H1 (cell line): ENCODE data around the gene C5orf24. TPM values are rescaled to one million over a fixed set of nuclear protein-coding genes. Genes with fewer than 3 reads are reported as not detected.

ENCODE experiments used
- BCL11A ChIP-seq, 2 experiments: IDR thresholded peaks; one replicate each; pipeline ENCODE4 v1.6.1; 2011; ENCODE audit warnings: low read depth in 2 of 2, low read length in 2 of 2, mild to moderate bottlenecking in 2 of 2
- EGR1 ChIP-seq: IDR thresholded peaks from 2 replicates; pipeline ENCODE4 v1.6.1; 2011; ENCODE audit warnings: low read depth, low read length, borderline replicate concordance
- GTF2F1 ChIP-seq: IDR thresholded peaks from 2 replicates; pipeline ENCODE4 v1.6.1; 2012; ENCODE audit warnings: low read depth, low read length, improper control_type of control experiment, borderline replicate concordance
- NRF1 ChIP-seq: IDR thresholded peaks from 2 replicates; pipeline ENCODE4 v1.6.1; 2011; ENCODE audit warnings: mild to moderate bottlenecking, low read depth, low read length, improper control_type of control experiment
- PHF8 ChIP-seq: fragments of 200-600 bp; sonication (generic); conservative IDR thresholded peaks from 2 replicates; pipeline ENCODE4 v1.7.1; 2012; ENCODE audit warnings: low read depth, mild to moderate bottlenecking, inconsistent platforms, low read length, moderate library complexity
- RAD21 ChIP-seq, 2 experiments: IDR thresholded peaks in 1 of 2; conservative IDR thresholded peaks in 1 of 2; 2 replicates each; pipeline ENCODE4 v1.6.1; 2011; ENCODE audit warnings: low read depth in 2 of 2, low read length in 2 of 2, improper control_type of control experiment in 1 of 2, inconsistent platforms in 1 of 2, mild to moderate bottlenecking in 1 of 2, moderate library complexity in 1 of 2
- SAP30 ChIP-seq: fragments of 300-600 bp; sonication (generic); IDR thresholded peaks from 2 replicates; pipeline ENCODE4 v1.7.1; 2012; ENCODE audit warnings: low read length, moderate library complexity, mild to moderate bottlenecking, inconsistent platforms; ENCODE audit not compliant: insufficient read depth, insufficient replicate concordance
- TEAD4 ChIP-seq: IDR thresholded peaks from 2 replicates; pipeline ENCODE4 v1.6.1; 2012; ENCODE audit warnings: low read depth, low read length, inconsistent platforms, mixed read lengths
- polyA plus RNA-seq, 7 experiments: library from polyadenylated mRNA; depleted of rRNA in 3 of 7; stranded (reverse) in 5 of 7; unstranded in 2 of 7; fragments of >200 nt in 5 of 7; fragments of 200-250 nt in 2 of 7; gene quantifications; 1 replicate in 5 of 7; 2 replicates in 1 of 7; 4 replicates in 1 of 7; pipeline versions ENCODE4 v1.2.1 to v1.2.3, GENCODE V29; 2011 to 2013; ENCODE audit warnings: missing spikeins in 2 of 7, mixed read lengths in 2 of 7
- total RNA-seq: library from RNA; stranded (reverse); fragmentation: NEBNext Ultra II Directional; extraction: Animal tissue kit (Norgen Biotek cat#: 25700); gene quantifications from 2 replicates; pipeline ENCODE4 v1.2.1, GENCODE V29; 2021
- TF ChIP-seq, protein P1 (sequence below), 3 experiments: IDR thresholded peaks; 1 replicate in 2 of 3; 2 replicates in 1 of 3; pipeline versions ENCODE4 v1.5.1 to v1.6.1; 2011; ENCODE audit warnings: low read length in 3 of 3, mild to moderate bottlenecking in 3 of 3, inconsistent platforms in 2 of 3, low read depth in 1 of 3, moderate library complexity in 1 of 3; ENCODE audit not compliant: insufficient read depth in 1 of 3; ENCODE audit errors: control extremely low read depth in 1 of 3

C5orf24 gene
- total and polyA plus RNA-seq, 2 of the 8 experiments (the other 6 are each of a cell fraction or from before 2014, with no cell fraction given), result 11.1 to 20.2 TPM

- TF ChIP-seq NRF1 (no peak), BCL11A (IDR thresholded peaks at IDR 0.05; ENCODE audit: low read depth in 2 of 2, low read length in 2 of 2) (no peak), EGR1 (no peak), TEAD4 (no peak), RAD21 (IDR thresholded peaks at IDR 0.05 in 1 of 2, conservative IDR thresholded peaks at IDR 0.05 in 1 of 2; ENCODE audit: low read depth in 2 of 2, low read length in 2 of 2) (peak; percentile 48 to 54), SAP30 (no peak), PHF8 (peak; percentile 83), GTF2F1 (no peak)
- TF ChIP-seq, protein P1, sequence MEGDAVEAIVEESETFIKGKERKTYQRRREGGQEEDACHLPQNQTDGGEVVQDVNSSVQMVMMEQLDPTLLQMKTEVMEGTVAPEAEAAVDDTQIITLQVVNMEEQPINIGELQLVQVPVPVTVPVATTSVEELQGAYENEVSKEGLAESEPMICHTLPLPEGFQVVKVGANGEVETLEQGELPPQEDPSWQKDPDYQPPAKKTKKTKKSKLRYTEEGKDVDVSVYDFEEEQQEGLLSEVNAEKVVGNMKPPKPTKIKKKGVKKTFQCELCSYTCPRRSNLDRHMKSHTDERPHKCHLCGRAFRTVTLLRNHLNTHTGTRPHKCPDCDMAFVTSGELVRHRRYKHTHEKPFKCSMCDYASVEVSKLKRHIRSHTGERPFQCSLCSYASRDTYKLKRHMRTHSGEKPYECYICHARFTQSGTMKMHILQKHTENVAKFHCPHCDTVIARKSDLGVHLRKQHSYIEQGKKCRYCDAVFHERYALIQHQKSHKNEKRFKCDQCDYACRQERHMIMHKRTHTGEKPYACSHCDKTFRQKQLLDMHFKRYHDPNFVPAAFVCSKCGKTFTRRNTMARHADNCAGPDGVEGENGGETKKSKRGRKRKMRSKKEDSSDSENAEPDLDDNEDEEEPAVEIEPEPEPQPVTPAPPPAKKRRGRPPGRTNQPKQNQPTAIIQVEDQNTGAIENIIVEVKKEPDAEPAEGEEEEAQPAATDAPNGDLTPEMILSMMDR (IDR thresholded peaks at IDR 0.05; ENCODE audit: control extremely low read depth in 1 of 3, insufficient read depth in 1 of 3, low read depth in 1 of 3, low read length in 3 of 3), result peak in 2 of 3 experiments; percentile 11 to 63; a peak in 2 of 4 replicates
Measured at GRCh38 chr5:134905246-134905996, 59.7 kb downstream of the C5orf24 start (continued).
